Neural progenitor cell (in vitro differentiated cells): ENCODE data around the gene PLD6.

Source experiments
- EZH2 ChIP-seq: fragments of 200-600 bp; sonication (generic); IDR thresholded peaks from 2 replicates; pipeline ENCODE4 v1.6.1; 2017; ENCODE audit warnings: antibody characterized with exemption, mild to moderate bottlenecking, moderate library complexity
- TF ChIP-seq, protein P1 (sequence below): fragments of 200-600 bp; sonication (generic); IDR thresholded peaks from 2 replicates; pipeline ENCODE4 v1.5.1; 2017; ENCODE audit warnings: antibody characterized with exemption, mild to moderate bottlenecking

DNA sequence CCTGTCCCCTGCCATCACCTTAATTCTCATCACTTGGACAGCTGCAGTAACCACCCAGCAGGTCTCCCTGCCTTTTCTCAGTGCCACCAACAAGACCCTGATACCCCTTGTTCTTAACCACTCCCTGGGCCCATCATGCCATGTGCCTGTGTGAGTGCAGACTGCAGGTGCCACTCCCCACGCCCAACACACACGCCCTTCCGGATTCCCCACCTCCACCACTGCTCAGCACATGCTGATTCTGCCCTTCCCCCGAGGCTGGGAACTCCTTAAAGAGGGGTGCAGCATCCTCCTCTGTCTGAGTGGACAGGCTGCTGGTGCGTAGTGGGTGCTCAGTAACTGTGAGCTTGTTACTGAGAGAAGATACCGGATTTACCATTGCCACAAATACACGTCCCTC is 52.4 kb downstream of the PLD6 start:
- TF ChIP-seq, protein P1, sequence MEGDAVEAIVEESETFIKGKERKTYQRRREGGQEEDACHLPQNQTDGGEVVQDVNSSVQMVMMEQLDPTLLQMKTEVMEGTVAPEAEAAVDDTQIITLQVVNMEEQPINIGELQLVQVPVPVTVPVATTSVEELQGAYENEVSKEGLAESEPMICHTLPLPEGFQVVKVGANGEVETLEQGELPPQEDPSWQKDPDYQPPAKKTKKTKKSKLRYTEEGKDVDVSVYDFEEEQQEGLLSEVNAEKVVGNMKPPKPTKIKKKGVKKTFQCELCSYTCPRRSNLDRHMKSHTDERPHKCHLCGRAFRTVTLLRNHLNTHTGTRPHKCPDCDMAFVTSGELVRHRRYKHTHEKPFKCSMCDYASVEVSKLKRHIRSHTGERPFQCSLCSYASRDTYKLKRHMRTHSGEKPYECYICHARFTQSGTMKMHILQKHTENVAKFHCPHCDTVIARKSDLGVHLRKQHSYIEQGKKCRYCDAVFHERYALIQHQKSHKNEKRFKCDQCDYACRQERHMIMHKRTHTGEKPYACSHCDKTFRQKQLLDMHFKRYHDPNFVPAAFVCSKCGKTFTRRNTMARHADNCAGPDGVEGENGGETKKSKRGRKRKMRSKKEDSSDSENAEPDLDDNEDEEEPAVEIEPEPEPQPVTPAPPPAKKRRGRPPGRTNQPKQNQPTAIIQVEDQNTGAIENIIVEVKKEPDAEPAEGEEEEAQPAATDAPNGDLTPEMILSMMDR: no peak
- no peak for TF ChIP-seq EZH2
